Activated T-cell treated with anti-CD3 and anti-CD28 coated beads, Interleukin-2, amount 50 U/mL, for 4 hours (primary cell): Measurements from ENCODE around the gene FAM81A. TPM values are rescaled to one million over a fixed set of nuclear protein-coding genes. Genes with fewer than 3 reads are reported as not detected.
"Not testable (repeated sequence)": the region's sequence is repeated elsewhere in the genome, so short reads cannot be mapped to it uniquely, and the experiment has no call there.

Experiments used
- ATAC-seq, 2 donors: fragments of 200-7000 bp; cut with Tn5 transposase; one replicate each; pipeline ENCODE4 v1.10.0; 2021
- DNase-seq: peaks from one replicate; pipeline ENCODE4 v3.0.0-alpha.2; 2020
- H3K27me3 Mint-ChIP-seq: one replicate; pipeline ENCODE4 v1.8.0; 2021; ENCODE audit warnings: low read depth, mixed read lengths
- H3K36me3 Mint-ChIP-seq: one replicate; pipeline ENCODE4 v1.8.0; 2022; ENCODE audit warnings: mixed read lengths; ENCODE audit not compliant: insufficient read depth
- H3K4me1 Mint-ChIP-seq: one replicate; pipeline ENCODE4 v1.8.0; 2021; ENCODE audit warnings: low read depth, mixed read lengths
- H3K4me3 Mint-ChIP-seq: one replicate; pipeline ENCODE4 v1.8.0; 2021; ENCODE audit warnings: mild to moderate bottlenecking, moderate library complexity, mixed read lengths
- H3K9me3 Mint-ChIP-seq: one replicate; pipeline ENCODE4 v1.8.0; 2021; ENCODE audit warnings: mixed read lengths
- total RNA-seq, 3 donors: library from RNA; stranded (reverse); gene quantifications; one replicate each; pipeline ENCODE4 v1.2.1, GENCODE V29; 2021

The FAM81A gene
- total RNA-seq, 3 donors from 2014 or later = 0.08 to 0.81 (median 0.40) TPM

DNA sequence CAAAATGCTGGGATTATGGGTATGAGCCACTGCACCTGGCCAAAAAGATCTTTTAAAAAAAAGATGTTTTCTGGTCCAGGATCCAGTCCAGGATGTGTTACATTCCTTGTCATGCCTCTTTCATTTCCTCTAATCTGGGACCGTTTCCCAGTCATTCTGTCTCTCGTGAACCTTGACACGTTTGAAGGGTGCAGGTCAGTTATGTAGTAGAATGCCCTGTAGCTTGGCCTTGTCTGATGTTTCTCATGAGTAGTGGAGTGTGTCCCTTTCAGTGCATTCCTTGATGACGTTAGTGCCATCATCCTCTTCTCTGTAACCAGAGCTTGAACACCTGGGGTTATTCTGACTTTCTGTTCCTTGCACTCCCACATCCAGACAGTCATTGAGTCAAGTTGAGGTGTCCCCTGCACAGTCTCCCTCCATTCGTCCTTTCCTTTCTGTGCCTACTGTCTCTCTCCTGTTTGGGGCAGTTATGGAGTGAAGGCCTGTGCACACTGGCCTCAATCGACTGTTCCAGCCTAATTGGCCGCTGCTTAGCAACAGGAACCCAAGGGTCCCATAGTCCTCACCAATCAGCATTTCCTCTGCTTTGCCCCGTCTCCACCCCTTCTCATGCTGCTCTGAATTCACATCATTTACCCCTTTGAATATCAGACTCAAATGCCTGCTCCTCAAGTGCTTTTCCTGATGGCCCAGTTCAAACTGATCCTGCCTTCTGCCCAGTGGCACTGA is 5.5 kb downstream of the FAM81A start:
- no peak for DNase-seq
- Mint-ChIP-seq H3K9me3 (no peaks in the 10 kb centered on the region), H3K4me3 (no peak overlapping the region), H3K36me3 (no peaks in the 10 kb centered on the region), H3K4me1 (peaks cover 6% of the 10 kb centered on the region), H3K27me3 (peaks cover 7% of the 10 kb centered on the region)
- no peak for ATAC-seq

DNA sequence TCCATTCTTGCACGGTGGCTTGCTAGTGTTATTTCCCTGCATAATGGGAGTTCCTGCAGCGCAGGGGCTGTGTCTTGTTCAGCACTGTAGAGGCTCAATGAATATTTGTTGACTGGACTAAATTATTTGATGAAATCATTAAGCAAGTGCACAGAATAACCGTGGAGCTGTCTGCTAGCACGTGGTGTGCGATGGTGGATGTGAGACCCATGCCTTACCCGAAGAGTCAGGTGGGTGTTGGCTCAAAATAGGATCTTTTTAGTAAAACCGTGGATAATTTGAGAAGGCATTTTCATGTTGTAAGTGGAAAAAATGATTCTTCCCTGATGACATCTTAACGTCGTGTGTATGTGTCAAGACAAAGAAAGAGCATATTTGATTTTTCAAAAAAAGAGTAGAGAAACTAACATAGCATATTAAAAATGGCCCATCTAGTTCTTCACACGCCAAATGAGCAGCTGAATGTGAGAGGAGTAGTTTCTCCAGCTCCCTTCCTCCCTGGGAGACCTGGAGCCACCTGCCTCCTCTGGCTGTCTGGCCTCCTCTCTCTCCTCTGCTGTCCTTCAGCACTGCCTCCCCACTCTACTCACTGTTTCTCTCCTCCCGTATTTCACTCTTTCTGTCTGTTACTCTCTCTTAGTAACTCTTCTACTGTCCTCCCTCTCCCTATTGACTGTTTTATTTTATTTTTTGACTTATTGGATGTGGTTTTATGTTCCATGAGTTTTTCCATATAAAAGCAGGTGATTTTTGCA is 6.3 kb downstream of the FAM81A start:
- no peak overlapping the region for H3K4me3 Mint-ChIP-seq
- peaks cover 5% of the 10 kb centered on the region for H3K27me3 Mint-ChIP-seq
- no peaks in the 10 kb centered on the region for H3K9me3 Mint-ChIP-seq
- DNase-seq = no peak
- H3K36me3 Mint-ChIP-seq = no peaks in the 10 kb centered on the region
- H3K4me1 Mint-ChIP-seq = no peaks in the 10 kb centered on the region
- no peak for ATAC-seq

DNA sequence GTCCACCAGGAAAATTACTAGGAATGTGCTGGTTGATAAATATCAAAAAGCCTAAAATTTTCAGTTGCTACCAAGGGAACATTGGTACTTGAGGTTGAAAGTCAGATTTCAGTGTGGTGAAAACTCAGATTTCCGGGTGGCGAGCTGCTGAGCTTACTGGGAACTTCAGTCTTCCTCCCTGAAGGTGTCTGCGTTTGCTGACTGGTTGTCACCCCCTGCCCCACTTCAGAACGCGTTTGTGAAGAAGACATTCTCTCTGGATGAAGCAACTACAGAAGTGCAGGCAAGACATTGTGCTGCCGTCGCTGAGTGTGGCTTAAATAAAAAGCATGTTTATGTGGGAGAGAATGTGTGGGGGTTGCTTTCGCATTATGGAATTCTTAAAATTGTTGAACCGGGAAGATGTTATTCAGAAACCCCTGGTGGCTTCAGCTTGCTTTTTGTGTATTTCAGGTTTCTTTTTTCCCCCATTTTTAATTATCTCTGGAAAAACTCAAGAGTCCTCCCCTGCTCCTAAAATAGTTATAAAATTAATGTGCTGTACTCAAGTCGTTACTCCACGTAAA is 7.1 kb downstream of the FAM81A start:
- Mint-ChIP-seq H3K36me3 (no peaks in the 10 kb centered on the region), H3K27me3 (peaks cover 2% of the 10 kb centered on the region), H3K9me3 (no peaks in the 10 kb centered on the region), H3K4me3 (no peak overlapping the region), H3K4me1 (no peaks in the 10 kb centered on the region)
- ATAC-seq = no peak
- no peak for DNase-seq

DNA sequence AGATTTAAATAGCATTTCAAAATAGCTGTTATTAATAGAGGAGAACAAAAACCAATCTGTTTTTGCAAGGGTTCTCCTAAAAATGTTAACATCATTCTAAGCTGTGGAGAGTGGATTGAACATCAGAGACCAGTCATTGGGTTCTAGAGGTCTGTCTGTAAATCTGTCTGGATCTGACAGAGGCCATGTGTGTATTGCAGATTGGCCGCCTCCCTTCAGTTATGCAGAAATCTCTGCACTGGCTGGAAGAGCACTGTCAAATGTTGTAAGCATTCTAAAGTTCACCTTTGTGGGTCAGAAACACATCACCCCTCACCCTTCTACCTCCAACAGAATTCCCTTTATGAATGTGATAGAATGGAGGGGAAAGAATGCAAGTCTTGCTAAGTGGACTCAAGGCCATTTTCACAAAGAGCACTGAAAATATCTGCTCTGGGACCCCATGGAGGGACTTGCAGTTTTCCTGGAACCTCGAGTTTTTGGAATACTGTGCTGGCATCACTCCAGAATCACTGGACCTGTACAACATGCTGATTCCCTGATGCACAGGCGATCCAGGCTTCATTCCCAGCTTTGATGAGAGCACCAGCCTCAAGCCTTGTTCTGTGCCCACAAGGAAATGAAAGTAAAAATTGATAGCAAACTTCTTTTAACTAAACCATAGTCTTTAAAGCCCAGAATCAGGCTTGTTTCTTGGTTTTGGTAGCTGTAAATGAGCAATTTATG is 8.4 kb downstream of the FAM81A start:
- Mint-ChIP-seq H3K4me1 (no peaks in the 10 kb centered on the region), H3K27me3 (peaks cover 2% of the 10 kb centered on the region), H3K4me3 (no peak overlapping the region), H3K36me3 (no peaks in the 10 kb centered on the region), H3K9me3 (no peaks in the 10 kb centered on the region)
- ATAC-seq (no peak), DNase-seq (no peak)

DNA sequence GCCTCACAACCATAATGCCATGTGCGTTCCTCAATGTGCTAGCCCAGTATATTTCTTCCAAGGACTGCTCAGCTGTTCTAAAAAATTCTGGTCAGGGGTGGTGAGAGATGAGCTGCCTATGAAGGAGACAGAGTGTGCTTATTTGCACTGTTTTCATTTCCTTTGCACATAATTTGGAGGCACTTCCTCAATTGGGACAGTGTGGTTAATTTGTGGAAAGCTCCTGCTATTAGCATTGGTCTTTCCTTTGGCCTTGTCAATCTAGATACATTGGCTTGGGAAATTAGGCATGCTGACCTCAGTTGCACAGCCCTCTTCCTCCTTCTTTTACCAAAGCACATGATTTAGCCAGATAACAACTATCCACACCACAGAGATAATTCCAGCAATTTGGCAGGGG is 9.4 kb downstream of the FAM81A start:
- H3K27me3 Mint-ChIP-seq = peaks cover 2% of the 10 kb centered on the region
- no peak overlapping the region for H3K4me3 Mint-ChIP-seq
- no peaks in the 10 kb centered on the region for H3K36me3 Mint-ChIP-seq
- DNase-seq = no peak
- H3K9me3 Mint-ChIP-seq = no peaks in the 10 kb centered on the region
- no peaks in the 10 kb centered on the region for H3K4me1 Mint-ChIP-seq
- ATAC-seq = no peak

DNA sequence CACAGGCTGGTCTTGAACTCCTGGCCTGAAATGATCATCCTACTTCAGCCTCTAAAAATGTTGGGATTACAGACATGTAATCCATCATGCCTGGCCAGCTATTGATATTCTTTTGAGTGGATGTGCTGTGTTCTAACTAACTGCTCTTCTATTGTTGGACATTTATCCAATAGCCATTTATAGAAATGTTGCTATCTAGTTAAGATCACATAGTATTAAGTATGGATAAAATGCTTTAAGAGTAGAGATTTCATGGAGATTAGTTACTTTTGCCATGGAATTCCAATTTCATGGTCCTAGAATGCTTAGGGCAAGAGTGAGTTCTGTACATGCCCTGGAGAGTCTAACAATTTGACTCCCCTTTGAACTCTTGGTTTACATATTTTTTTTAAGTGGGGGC is 10.9 kb downstream of the FAM81A start:
- ATAC-seq = no peak
- no peaks in the 10 kb centered on the region for H3K36me3 Mint-ChIP-seq
- H3K4me3 Mint-ChIP-seq = no peak overlapping the region
- peaks cover 2% of the 10 kb centered on the region for H3K27me3 Mint-ChIP-seq
- H3K4me1 Mint-ChIP-seq = no peaks in the 10 kb centered on the region
- DNase-seq = no peak
- no peaks in the 10 kb centered on the region for H3K9me3 Mint-ChIP-seq

DNA sequence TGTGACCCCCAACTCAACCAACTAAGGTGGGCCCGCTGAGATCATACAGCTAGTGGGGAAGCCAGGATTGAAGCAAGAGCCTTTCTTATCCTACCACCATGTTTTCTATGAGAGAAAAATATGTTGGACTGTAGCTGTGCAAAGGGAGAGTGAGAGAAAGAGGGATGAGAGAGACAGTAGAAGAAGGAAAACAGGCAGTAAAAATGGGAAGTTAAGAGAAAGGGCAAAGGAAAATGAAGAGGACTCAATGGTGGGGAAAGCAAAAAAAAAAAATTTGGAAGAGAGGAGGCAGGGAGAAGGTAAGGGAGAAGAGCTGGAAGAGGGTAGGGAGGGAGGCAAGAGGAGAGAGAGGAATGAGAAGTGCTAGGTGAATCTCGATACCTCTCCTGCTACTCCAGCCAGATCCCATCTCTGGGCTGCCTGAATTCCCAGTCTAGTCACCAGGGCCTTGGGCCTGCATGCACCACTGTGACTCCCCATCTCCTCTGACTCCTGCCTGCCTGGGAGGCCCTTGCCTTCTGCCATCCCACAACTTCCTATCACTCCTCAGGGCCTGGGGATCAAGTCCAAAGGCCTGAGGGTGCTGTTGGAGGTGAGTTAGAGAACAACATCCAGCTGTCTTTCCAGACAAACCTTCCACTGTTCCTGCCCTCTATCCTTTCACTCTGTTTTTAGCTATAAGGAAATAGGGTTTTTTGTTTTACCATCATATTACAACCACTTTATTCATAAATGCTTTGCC is 15.7 kb downstream of the FAM81A start:
- DNase-seq (no peak), ATAC-seq (no peak)
- Mint-ChIP-seq H3K4me3 (no peak overlapping the region), H3K27me3 (no peaks in the 10 kb centered on the region), H3K9me3 (no peaks in the 10 kb centered on the region), H3K4me1 (no peaks in the 10 kb centered on the region), H3K36me3 (no peaks in the 10 kb centered on the region)

DNA sequence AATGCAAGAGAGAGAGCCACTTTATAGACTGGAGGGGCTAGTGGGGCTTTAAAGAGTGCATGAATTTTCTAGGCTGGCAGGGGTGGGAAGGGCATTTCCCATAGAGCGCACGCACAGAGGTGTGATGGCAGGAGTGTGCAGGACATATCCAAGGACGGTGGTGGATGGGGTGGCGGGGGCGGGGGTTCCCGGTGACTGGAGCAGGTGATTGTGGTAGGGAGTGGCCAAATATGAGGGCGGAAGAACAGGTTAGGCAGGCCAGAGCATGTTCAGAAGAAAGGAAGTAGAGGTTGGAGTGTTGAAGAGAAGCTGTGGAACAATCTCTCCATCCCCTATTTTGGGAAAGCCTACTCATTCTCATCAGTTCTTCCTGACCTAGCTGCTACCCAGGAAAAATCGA is 18.1 kb downstream of the FAM81A start:
- Mint-ChIP-seq H3K4me3 (no peak overlapping the region), H3K36me3 (no peaks in the 10 kb centered on the region), H3K9me3 (no peaks in the 10 kb centered on the region), H3K27me3 (peaks cover 4% of the 10 kb centered on the region), H3K4me1 (no peaks in the 10 kb centered on the region)
- ATAC-seq (no peak), DNase-seq (no peak)

DNA sequence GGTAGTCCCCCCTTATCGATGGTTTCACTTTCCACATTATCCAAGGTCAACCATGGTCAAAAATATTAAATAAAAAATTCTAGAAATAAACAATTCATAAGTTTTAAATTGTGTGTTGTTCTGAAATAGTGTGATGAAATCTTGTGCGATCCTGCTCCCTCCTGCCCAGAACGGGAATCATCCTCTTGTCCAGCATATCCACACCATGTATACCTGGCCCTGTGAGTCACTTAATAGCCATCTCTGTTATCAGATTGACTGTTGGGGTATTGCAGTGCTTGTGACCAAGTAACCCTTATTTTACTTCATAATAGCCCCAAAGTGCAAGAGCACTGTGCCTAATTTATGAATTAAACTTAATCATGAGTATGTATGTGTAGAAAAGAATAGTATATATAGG is 19.1 kb downstream of the FAM81A start:
- no peaks in the 10 kb centered on the region for H3K4me1 Mint-ChIP-seq

DNA sequence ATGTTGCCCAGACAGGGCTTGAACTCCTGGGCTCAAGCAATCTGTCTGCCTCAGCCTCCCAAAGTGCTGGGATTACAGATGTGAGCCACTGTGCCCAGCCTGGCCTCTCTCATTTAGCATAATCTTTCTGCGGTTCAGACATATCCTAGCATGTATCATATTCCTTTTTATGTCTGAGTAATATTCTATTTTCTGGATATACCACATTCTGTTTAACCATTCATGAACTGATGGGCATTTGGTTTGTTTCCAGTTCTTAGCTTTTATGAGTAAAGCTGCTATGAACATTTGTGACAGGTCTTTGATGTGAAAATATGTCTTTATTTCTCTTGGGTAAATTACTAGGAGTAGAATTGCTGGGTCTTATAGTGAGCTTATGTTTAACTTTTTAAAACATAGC is 23.5 kb downstream of the FAM81A start:
- no peaks in the 10 kb centered on the region for H3K36me3 Mint-ChIP-seq
- peaks cover 13% of the 10 kb centered on the region for H3K9me3 Mint-ChIP-seq
- ATAC-seq = no peak
- no peaks in the 10 kb centered on the region for H3K4me1 Mint-ChIP-seq
- no peak for DNase-seq
- no peak overlapping the region for H3K4me3 Mint-ChIP-seq
- H3K27me3 Mint-ChIP-seq = peaks cover 9% of the 10 kb centered on the region

More for the DNA sequence above, 19.1 kb downstream of the FAM81A start:
- H3K27me3 Mint-ChIP-seq = peaks cover 4% of the 10 kb centered on the region
- no peaks in the 10 kb centered on the region for H3K9me3 Mint-ChIP-seq
- no peak for DNase-seq
- no peak for ATAC-seq
- H3K36me3 Mint-ChIP-seq = no peaks in the 10 kb centered on the region
- no peak overlapping the region for H3K4me3 Mint-ChIP-seq

DNA sequence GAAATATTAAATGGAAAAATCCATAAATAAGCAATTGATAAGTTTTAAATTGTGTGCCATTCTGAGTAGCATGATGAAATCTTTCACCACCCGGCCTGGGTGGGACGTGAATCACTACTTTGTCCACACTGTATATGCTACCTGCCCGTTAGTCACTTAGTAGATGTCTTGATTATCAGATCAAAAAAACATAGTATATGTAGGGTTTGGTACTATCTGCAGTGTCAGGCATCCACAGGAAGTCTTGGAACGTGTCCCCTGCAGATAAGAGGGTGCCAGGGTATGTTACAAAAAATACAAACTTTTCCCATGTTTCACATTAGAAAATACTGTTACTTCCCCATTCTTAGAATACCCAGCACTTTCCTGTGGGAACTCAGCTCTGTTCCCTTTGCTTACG is 35.2 kb downstream of the FAM81A start:
- ATAC-seq (no peak), DNase-seq (no peak)
- Mint-ChIP-seq H3K9me3 (no peaks in the 10 kb centered on the region), H3K27me3 (peaks cover 15% of the 10 kb centered on the region), H3K4me1 (no peaks in the 10 kb centered on the region), H3K36me3 (no peaks in the 10 kb centered on the region), H3K4me3 (no peak overlapping the region)

DNA sequence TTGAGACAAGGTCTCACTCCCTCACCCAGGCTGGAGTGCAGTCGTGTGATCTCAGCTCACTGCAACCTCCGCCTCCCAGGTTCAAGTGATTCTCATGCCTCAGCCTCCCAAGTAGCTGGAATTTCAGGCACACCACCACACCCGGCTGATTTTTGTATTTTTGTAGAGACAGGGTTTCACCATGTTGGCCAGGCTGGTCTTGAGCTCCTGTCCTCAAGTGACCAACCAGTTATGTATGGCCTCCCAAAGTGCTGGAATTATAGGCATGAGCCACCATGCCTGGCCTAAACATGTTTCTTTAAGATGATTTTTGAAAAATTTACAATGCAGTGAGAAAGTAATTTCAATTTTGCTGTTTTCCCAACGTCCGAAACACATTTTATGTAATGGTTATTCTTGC is 37.2 kb downstream of the FAM81A start:
- ATAC-seq, H3K36me3 Mint-ChIP-seq, DNase-seq, H3K4me3 Mint-ChIP-seq, H3K4me1 Mint-ChIP-seq, H3K9me3 Mint-ChIP-seq: not testable (repeated sequence)
- peaks cover 15% of the 10 kb centered on the region for H3K27me3 Mint-ChIP-seq

DNA sequence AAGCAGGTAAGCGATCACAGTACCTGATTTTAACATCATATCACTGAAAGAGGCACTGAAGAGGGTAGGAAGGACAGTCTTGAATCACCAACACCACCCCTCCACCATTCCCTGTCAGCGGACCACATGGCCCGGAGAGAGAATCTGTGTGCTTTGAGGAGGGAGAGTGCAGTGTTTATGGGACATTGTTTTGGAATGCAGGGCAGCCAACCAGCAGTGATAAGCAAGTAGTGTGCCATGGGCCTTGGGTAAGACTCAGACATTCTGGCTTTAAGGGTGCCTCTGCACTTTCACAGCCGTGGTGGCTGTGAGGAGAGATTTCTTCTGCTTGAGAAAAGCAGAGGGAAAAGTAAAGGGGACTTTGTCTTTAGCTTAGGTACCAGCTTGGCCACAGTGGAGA is 46.4 kb downstream of the FAM81A start:
- Mint-ChIP-seq H3K27me3 (peaks cover 3% of the 10 kb centered on the region), H3K9me3 (peaks cover 3% of the 10 kb centered on the region), H3K4me1 (no peaks in the 10 kb centered on the region), H3K36me3 (no peaks in the 10 kb centered on the region), H3K4me3 (no peak overlapping the region)
- DNase-seq = no peak
- ATAC-seq = no peak

DNA sequence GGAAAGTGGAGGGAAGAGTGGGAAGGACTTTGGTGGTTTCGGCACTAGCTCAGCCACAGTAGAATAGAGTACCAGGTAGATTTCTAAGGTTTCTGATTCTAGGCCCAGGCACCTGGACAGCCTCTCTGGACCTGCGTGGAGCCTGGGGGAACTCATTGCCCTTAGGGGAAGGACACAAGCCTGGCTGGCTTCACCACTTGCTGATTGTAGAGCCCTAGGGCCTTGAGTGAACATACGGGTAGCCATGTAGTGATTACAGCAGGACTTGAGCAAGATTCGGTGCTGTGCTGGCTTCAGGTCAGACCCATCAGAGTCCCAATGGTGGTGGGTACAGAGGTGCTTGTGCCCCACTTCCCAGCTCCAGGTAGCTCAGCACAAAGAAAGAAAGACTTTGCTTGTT is 47.0 kb downstream of the FAM81A start:
- H3K36me3 Mint-ChIP-seq = no peaks in the 10 kb centered on the region
- ATAC-seq (no peak), DNase-seq (no peak)
- H3K4me1 Mint-ChIP-seq = no peaks in the 10 kb centered on the region
- no peak overlapping the region for H3K4me3 Mint-ChIP-seq
- peaks cover 4% of the 10 kb centered on the region for H3K9me3 Mint-ChIP-seq
- H3K27me3 Mint-ChIP-seq = peaks cover 4% of the 10 kb centered on the region
